ENCODE results near the gene SAAL1.

GRCh38 chr11:18063862-18064434, 41.9 kb downstream of the SAAL1 start:
- no peak for TF ChIP-seq ZIC2 (tag by site-specific recombination; IDR thresholded peaks at IDR 0.05)
- no peak for TF ChIP-seq ZNF362 (tag by site-specific recombination; IDR thresholded peaks at IDR 0.05)
- TF ChIP-seq PRDM4 (tag by site-specific recombination; IDR thresholded peaks at IDR 0.05), result no peak
- no peak for TF ChIP-seq CTCF (tag by site-specific recombination; IDR thresholded peaks at IDR 0.05)
- TF ChIP-seq ZNF138 (tag by site-specific recombination; IDR thresholded peaks at IDR 0.05; ENCODE audit: borderline replicate concordance), result no peak
- no peak for TF ChIP-seq ZNF274 (IDR thresholded peaks at IDR 0.05; ENCODE audit: low read length)
- TF ChIP-seq ZNF274 (tag by site-specific recombination; IDR thresholded peaks at IDR 0.05; ENCODE audit: borderline replicate concordance), result no peak
